Smooth muscle cell of the brain vasculature (primary cell): ENCODE measurements around the gene STRIP1.
"Not testable (repeated sequence)": the region's sequence is repeated elsewhere in the genome, so short reads cannot be mapped to it uniquely, and the experiment has no call there.

Source experiments
- DNase-seq: peaks from one replicate; pipeline ENCODE4 v3.0.0-alpha.2; 2012; ENCODE audit warnings: low read depth, low spot score

The STRIP1 gene

DNA sequence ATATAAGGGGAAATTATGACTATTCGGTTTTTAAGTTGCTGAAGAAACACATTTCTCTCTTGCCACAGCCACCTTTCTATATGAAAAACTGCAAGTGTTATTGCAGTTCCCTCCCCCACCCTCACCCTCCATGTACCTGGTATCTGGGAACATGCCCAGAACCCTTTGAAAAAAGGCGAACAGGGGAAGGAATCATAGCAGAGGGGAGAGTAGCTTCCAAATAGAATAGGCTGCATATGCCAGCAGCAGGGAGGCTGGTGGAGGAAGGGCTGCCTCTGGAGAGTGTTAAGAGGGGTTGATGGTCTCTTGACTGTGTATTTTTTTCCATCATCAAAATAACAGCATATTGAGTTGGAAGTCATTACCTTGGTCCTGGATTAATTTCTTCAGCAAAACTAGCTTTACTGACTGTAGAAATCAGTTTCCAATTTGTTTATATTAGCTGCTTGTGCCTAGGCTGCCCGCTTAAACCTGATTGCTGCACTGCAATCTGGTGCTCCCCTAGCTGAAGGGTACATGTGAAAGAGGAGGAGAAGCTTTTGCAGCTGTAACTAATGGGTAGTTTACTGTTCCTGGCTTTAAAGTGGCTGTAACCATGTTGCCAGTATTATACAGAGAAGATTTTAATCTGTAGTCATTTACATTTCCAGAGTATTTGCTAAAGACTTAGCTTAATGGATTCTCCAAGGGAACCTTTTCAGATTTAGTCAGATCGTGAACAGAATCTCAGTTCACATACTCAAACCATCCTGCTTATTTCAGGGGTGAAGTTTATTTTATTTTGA lies 27.2 kb upstream of the STRIP1 start:
- no peak for DNase-seq

DNA sequence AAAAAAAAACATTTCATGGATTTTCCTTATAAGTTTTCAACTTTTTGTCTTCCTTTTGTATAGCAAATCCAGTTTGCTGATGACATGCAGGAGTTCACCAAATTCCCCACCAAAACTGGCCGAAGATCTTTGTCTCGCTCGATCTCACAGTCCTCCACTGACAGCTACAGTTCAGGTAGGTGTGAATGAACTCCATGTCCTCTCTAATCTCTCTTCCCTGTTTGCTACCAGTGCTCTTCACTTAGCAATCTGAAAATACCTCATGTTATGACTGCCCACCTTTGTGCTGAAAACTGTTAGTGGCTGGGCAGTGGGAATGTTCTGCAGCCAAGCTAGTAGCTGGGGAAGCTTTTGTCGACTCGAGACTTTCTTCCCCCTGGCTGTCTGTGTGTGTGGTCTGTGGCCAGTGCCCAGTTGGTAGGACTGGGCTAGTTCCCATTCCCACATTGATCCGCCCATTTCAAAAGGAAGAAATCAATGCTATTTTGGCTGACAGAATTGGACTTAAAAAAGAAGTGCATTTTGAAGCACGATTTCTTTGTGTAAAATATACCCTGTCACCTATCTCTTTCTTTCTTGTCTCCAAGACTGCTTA lies 25.4 kb upstream of the STRIP1 start:
- DNase-seq, result no peak

DNA sequence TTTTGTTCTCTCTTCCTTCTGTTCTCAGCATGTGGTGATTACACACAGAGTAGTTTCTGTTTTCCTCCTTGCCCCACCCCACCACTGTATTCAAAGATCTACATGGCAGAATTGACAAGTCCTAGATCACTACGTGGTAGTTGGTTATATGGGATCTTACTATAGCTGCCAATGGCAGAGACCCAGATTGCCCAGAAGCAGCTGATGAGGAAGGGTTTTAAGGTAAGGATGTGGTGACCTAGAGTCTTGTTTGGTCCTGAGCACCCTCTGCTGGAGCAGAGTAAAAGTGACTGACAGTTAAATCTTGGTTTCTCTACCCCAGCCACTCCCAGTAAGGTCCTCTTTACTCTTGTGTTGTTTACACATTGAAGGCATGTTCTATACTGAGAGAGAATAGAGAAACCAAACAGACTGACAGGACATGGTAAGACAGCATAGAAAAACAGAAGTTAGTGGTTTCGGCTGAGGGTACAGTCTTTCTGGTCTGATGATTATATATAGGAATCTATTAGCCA lies 22.8 kb upstream of the STRIP1 start:
- peak; percentile 23 for DNase-seq

DNA sequence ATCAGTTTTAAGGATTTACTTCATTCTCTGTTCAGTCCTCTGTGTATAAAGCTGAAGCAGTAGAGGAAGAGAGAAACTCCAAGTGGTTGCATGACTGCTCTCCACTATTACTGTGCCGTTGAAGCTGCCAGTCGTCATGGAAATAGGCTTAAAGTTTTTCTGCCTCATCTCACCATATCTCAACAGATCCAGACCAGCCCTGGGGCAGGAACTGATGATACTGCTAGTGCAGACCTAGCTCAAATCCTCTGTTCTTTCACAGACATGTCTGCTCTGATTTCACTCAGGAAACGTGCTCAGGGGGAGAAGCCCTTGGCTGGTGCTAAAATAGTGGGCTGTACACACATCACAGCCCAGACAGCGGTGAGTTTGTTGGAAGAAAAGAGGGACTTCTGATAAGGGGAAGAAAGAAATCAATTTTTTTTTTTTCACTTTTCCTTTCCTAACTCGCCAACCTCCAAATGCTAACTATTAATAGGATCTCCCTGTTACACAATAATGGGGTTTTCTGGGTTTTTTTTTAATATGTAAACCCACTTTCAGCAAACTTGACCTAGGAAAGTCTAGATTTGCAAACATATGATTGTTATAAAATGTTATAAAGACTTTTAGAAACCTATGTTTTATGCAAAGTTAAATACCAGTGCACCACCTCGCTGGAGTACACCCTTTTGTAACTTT lies 22.2 kb upstream of the STRIP1 start:
- DNase-seq, result no peak

DNA sequence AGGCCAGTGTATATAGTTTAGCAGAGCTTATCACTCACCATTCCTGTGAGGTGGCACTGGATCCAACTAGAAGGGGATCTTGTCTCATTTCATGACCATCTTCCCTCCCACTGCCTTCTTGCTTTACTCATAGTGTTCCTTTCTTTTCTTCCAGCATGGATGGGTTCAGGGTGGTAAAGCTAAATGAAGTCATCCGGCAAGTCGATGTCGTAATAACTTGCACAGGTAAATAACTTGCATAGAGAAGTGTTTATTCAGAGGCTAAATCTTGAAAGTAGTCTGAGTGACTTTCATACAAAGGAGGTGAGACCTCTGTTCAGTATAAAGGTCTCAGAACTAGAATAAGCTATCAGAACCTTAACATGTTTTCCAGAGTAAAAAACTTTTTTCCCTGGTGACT lies 16.6 kb upstream of the STRIP1 start:
- no peak for DNase-seq

DNA sequence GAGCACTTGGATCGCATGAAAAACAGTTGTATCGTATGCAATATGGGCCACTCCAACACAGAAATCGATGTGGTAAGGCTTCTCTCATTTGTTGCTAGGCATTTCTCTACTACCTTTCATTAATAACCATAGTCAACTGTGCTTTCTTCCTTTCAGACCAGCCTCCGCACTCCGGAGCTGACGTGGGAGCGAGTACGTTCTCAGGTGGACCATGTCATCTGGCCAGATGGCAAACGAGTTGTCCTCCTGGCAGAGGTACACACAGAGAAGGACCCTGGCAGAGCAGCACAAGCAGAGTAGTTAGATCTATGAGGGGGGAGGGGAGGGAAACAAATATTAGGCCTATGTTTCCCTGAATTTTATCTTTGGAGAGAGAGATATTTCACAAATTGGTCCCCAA lies 16.0 kb upstream of the STRIP1 start:
- no peak for DNase-seq

DNA sequence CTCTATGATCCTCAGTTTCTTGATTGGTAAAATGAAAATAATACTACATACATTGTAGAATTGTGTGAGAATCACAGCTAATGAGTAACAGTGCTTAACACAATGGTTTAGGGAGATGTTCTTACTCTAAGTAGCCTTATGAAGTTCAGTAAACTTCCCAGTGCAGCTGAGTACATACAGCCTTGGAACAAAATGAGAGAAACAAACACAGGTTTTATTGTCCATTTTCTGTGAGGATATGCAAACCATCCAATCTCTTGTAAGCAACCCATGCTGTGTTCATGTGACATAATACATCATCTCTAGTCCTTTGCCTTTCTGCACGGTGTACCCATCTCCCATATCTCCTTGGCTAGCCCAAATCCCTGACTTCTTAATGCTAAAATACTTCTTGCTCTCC lies 14.7 kb upstream of the STRIP1 start:
- no peak for DNase-seq

DNA sequence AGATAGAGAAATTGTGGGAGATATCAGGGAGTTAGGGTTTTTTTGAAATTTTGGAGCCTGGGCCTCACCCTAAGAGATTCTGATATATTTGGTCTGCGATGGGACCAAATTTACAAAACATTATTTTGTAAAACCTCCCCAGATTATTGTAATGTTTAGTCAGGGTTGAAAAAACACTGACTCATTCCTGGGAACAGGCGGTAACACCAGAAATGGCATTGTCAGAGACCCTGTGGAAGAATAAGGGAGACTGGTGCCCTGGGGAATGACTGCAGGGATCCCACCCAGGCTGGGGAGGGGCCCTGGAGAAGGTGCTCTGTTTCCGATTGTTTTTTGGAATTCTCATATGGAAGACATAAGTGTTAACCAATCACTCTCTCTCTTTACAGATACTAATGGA lies 13.1 kb upstream of the STRIP1 start:
- no peak for DNase-seq

DNA sequence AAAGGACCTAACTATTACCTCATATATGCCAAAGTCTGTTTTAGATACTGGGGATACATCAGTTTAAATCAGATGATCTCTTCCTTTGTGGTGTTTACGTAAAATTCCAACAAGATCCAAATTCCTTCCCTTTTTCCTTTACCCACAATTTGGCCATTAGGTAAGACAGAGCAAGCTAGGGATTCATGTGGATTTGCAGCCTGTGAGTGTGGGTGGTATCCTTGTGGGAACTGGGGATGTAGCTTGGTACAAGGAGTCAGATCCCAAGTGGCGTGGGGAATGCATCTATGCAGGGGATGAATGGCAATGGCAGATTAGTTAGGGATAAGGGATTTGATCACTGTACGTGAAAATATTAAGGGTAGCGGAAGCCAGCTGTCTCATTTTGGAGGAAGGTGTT lies 9.8 kb upstream of the STRIP1 start:
- DNase-seq, result no peak

DNA sequence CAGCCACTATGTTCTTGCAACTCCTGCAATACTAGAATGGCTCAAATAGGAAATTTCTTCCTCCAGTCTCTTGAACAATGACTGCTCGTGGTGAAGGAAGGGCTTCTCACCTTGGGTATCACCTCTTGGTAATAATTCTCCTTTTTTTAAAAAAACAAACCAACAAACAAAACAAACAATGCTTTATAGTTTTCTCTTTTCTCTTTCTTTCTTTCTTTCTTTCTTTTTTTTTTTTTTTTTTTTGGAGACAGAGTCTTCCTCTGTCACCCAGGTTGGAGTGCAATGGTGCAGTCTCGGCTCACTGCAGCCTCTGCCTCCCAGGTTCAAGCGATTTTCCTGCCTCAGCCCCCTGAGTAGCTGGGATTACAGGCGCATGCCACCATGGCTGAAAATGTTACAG lies 3.7 kb upstream of the STRIP1 start:
- not testable (repeated sequence) for DNase-seq

DNA sequence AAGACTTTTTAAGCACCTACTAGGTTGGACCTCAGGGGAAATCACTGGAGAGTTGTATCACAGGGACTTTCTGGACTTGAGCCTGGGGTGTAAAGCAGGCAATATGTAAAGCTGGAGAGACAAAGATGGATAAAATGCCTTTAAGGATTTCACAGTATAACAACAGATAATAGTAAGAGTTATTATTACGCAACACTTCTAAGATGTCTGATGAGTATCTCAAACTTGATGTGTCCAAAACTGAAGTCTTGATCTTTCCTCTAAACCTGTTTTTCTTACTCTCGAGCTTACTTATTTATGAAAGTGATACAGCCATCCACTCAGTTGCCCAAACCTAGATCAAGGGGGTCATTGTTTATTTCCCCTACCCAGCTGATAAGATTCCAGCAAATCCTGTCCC lies 2.1 kb upstream of the STRIP1 start:
- DNase-seq, result no peak

DNA sequence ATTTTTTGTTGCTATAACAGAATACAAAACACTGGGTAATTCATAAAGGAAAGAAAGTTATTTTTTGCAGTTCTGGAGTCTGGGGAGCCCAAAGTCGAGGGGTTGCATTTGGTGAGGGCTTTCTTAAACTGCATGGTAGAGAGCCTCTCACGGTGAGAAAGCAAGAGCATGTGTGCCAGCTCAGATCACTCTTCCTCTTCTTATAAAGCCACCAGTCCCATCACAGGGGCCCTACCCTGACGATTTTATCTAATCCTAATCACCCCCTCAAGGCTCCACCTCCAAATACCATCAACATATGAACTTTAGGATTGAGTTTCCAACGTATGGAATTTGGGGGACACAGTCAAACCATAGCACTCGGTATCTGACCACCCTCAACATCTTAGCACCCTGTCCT lies 1.0 kb upstream of the STRIP1 start:
- DNase-seq, result no peak

DNA sequence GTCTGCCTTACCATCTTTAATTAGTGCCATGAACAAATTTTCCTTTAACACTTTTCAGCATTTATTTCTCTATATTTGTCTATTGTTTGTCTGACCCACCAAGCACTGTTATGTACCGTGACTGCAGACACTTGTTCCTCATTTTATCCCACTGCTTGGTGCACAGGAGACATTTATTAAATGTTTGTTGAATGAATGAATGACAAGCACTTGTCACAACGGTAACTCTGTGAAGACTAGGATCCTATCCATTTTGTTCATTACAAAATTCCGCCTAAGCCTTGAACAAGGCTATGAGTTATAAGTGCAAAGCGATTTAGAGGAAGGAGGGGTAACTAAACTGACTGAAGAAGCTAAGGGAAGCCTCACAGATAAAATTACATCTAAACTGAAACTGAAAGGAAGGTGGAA lies 379 bp upstream of the STRIP1 start:
- DNase-seq, result no peak

DNA sequence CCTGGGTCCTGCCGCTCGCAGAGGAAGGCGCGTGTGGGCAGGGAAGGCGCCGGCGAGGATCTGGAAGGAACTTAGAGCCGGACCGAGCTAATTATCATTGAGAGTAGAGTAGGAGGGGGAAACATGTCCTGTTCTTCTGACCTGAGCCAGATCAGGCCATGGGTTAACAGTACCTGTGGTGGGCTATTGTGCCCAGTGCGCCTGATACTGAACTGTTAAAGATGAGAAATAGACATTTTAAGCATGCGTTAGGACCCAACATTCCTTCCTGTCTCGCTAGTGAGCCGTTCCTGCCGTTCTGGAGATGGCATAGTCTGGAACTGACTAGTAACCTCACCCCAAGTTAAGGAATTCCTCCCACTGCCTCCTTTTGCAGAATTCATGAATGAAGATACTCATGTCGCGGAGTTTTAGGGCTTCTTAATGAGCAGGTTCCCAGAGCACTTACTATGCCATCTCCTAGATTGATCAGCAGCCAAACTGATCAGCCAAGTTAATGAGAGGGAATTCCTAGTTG lies 870 bp downstream of the STRIP1 start:
- DNase-seq, result no peak

DNA sequence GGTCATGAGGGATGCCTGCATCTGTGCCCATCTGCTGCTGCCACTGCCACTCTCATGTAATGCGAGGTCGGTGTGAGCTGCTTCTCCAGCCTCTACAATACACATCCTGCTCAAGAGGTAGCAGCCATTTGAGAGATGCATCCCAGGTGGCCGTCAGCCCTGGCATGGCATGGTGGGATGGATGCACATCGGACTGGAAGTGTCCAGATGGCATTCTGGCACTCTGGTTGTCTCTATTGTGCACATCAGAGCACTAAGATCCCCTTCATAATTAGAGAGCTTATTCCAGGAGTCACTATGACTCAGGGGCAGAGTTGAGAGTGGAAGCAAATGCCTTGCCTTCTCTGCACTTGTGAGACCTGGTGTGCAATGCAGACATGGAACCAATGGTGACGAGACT lies 3.8 kb downstream of the STRIP1 start:
- no peak for DNase-seq

DNA sequence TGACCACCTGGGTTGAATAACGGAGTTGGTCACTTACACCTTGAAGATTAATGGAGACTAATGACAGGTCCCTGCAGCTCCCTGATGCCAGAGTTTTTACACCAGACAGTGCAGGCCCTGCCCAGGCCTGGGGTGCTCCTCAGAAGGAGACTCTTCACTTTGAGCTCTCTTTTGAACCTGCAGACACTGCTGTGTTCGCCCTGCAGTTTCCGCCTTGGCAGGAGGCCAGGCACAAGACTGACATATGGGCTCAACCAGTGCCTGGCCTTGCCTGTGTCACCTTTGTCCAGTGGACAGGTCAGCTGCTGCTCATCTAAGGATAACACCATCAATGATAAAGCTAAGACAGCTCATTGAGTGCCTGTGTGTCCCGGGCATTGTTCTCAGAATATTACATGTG lies 5.2 kb downstream of the STRIP1 start:
- no peak for DNase-seq

DNA sequence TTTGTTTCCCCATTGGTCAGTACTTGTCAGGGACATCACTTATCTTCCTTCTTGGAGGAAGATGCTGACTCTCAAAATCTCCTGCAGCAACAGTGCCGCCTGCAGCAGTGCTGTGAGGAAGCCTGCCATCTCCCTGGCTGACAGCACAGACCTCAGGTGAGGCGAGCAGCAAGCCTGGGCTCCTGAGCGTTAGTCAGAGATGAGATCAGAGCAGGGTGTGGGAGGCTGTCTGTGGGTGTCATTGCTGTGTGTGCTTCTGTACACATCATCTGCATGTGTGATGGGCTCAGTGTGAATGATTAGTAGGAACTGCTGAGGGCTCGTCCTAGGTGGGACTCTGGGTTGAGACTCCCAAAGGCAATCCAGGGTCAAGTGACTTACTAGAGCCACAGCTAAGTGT lies 6.1 kb downstream of the STRIP1 start:
- DNase-seq, result no peak

DNA sequence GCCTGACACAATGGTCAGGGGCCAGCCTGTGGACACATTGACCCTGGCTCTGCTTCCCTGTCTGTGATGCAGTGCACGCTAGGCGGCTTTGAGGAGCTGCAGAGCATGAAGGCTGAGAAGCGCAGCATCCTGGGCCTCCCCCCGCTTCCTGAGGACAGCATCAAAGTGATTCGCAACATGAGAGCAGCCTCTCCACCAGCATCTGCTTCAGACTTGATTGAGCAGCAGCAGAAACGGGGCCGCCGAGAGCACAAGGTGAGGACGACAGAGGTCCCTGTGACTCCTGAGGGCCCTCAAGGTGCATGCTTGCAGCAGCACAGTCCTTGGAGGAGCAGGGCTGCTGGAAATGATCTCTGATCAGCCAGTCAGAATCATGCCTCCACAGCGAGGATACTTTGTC lies 8.6 kb downstream of the STRIP1 start:
- no peak for DNase-seq

DNA sequence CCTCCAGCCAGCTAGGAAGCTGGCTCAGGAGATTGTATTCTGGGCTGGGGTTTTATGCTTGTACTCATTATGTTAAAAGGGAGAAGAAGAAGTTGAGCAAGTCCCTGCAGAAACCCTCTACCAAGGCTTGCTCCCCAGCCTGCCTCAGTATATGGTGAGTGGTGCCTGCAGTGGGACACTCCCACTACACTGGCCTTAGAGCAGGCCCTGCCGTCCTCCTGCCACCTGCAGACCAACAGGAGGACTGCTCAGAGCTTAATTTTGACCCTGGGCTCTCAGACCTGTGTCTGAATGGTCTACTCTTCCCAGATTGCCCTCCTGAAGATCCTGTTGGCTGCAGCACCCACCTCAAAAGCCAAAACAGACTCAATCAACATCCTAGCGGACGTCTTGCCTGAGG lies 13.0 kb downstream of the STRIP1 start:
- DNase-seq, result no peak

DNA sequence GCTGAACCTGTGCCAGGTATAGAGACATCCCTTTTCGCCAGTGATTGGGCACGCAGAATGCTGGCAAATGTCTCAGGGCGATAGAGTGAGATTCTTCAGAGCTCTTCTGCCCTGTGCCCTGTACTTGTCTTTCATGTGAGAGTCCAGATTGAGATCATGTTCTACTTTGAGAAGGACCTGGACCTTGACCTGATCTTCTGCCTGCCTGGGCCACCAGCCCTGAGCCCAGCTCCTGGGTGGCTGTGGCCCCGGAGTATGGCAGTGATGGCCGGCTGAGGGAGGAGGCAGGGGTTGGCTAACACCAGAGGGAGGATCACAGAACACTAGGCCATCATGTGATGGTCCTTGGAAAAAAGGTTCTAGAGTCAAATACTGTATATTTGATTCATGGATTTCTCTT lies 13.8 kb downstream of the STRIP1 start:
- DNase-seq, result no peak

DNA sequence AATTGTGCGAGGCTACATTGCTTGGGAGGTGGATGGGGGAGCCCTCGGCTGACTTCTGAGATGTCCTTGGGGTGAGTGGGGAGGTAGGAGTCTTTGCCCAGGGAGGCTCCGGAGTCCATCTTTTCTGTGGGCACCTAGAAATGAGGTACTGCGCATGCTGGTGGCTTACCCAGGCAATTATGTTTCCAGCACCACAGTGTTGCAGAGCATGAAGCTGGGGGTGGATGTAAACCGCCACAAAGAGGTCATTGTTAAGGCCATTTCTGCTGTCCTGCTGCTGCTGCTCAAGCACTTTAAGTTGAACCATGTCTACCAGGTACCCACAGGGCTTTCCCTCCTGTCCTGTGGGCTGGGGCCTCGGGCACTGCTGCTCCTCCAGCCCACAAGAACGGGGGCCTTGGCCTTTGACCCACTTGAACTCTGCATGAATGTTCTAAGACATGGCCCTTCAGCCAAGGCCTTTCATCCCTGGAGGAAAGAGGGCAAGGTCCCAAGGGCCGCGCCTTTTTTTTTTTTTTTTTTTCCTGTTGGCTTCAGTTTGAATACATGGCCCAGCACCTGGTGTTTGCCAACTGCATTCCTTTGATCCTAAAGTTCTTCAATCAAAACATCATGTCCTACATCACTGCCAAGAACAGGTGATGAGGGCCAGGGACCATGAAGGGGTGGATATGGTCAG lies 14.6 kb downstream of the STRIP1 start:
- DNase-seq, result no peak
